ENCODE data around the gene SMIM27.
"Not testable (repeated sequence)": the region's sequence is repeated elsewhere in the genome, so short reads cannot be mapped to it uniquely, and the experiment has no call there.

The SMIM27 gene

GRCh38 chr9:32552172-32552872 lies at the start of gene SMIM27, which contains the start of gene TOPORS:
Gene SMIM27 (plus strand): TSS chr9:32552327. CDS start chr9:32552435, 108 bp downstream.
Gene TOPORS (minus strand): TSS chr9:32552586. CDS start chr9:32552436, 150 bp downstream.
- peak; percentile 92 for DNase-seq

- DNase-seq: no peak
These were observed 49.7 kb upstream of the SMIM27 start for GRCh38 chr9:32502464-32502863.

- no peak for DNase-seq
These were observed 49.1 kb upstream of the SMIM27 start for GRCh38 chr9:32503008-32503407.

GRCh38 chr9:32508728-32509127 lies 43.4 kb upstream of the SMIM27 start:
- no peak for DNase-seq

GRCh38 chr9:32516241-32516640 lies 35.9 kb upstream of the SMIM27 start:
- DNase-seq: no peak

GRCh38 chr9:32518276-32518675 lies 33.9 kb upstream of the SMIM27 start:
- no peak for DNase-seq

- no peak for DNase-seq
These were observed 28.2 kb upstream of the SMIM27 start for GRCh38 chr9:32523910-32524309.

- not testable (repeated sequence) for DNase-seq
These were observed 27.6 kb upstream of the SMIM27 start for GRCh38 chr9:32524558-32524891.

GRCh38 chr9:32524892-32525708 lies 27.0 kb upstream of the SMIM27 start:
- peak; percentile 27 for DNase-seq

- DNase-seq: no peak
These were observed 26.5 kb upstream of the SMIM27 start for GRCh38 chr9:32525709-32526030.

- DNase-seq: peak; percentile 81
These were observed 26.0 kb upstream of the SMIM27 start, which contains the start of gene RIGI for GRCh38 chr9:32526041-32526706. Gene RIGI (minus strand): TSS chr9:32526196. CDS start chr9:32526166, 30 bp downstream.

GRCh38 chr9:32526707-32527048 lies 25.4 kb upstream of the SMIM27 start:
- DNase-seq: no peak

GRCh38 chr9:32533336-32533735 lies 18.8 kb upstream of the SMIM27 start:
- DNase-seq: no peak

GRCh38 chr9:32533816-32534215 lies 18.3 kb upstream of the SMIM27 start:
- no peak for DNase-seq

- no peak for DNase-seq
These were observed 9.1 kb upstream of the SMIM27 start for GRCh38 chr9:32543047-32543446.

GRCh38 chr9:32545884-32546283 lies 6.2 kb upstream of the SMIM27 start:
- no peak for DNase-seq

GRCh38 chr9:32548213-32548612 lies 3.9 kb upstream of the SMIM27 start:
- not testable (repeated sequence) for DNase-seq

GRCh38 chr9:32550150-32550561 lies 2.0 kb upstream of the SMIM27 start:
- DNase-seq: no peak

GRCh38 chr9:32550562-32551275 lies 1.4 kb upstream of the SMIM27 start:
- DNase-seq: peak; percentile 96

- peak; percentile 48 for DNase-seq
These were observed 663 bp upstream of the SMIM27 start for GRCh38 chr9:32551276-32552051.

- no peak for DNase-seq
These were observed 2.0 kb downstream of the SMIM27 start for GRCh38 chr9:32554107-32554506.

GRCh38 chr9:32554591-32554990 lies 2.5 kb downstream of the SMIM27 start:
- DNase-seq: no peak

All from CD4-positive, alpha-beta T cell treated with Interleukin-17A for 4 hours (primary cell).